Measurements from ENCODE around the gene RAPGEF4. TPM values are rescaled to one million over a fixed set of nuclear protein-coding genes. Genes with fewer than 3 reads are reported as not detected.

Gene RAPGEF4
- total RNA-seq, 1 experiment from 2014 or later, result 0.62 TPM

DNA sequence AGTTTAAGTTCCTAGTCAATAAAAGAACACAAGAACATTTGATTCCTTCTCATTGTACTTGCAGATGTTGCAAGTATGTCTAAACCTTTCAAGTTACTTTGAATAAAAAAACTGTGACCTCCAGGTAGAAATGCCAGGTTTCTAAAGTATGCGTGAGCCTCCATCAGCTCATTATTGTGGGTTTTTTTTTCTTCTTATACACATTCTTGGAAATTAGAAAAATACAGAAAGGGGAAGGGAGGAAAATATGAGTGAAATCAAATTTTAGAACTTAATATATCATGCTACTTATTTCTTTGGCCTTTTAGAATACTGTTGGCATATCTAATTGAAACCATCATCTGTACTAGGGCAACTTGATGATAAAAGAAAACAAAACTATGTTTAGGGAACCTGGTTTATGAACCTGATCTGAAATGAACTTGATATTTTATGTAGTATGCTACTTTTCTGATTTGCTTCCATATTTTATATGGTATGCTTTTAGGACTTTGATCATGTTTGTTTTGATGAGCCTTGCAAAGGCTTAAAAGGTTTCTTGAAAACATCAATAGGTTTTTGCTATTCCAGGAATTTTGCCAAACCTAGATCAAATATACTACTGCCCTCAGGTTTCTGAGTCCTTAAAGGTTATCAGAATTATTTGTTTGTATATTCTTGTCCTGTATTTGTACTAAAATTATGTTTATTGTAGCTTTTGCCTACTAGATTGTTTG, 209.3 kb downstream of the RAPGEF4 start:
- H3K4me3 ChIP-seq (ENCODE audit: low read depth in 2 of 2, low read length in 2 of 2), result no peak overlapping the region
- TF ChIP-seq TCF7L2 (IDR thresholded peaks at IDR 0.05; ENCODE audit: low read depth, low read length) (no peak), SIN3A (IDR thresholded peaks at IDR 0.05; ENCODE audit: borderline replicate concordance, insufficient read depth, low read depth, low read length) (no peak), POLR2AphosphoS5 (IDR thresholded peaks at IDR 0.05; ENCODE audit: low read depth, low read length) (no peak)
- TF ChIP-seq, protein P1, sequence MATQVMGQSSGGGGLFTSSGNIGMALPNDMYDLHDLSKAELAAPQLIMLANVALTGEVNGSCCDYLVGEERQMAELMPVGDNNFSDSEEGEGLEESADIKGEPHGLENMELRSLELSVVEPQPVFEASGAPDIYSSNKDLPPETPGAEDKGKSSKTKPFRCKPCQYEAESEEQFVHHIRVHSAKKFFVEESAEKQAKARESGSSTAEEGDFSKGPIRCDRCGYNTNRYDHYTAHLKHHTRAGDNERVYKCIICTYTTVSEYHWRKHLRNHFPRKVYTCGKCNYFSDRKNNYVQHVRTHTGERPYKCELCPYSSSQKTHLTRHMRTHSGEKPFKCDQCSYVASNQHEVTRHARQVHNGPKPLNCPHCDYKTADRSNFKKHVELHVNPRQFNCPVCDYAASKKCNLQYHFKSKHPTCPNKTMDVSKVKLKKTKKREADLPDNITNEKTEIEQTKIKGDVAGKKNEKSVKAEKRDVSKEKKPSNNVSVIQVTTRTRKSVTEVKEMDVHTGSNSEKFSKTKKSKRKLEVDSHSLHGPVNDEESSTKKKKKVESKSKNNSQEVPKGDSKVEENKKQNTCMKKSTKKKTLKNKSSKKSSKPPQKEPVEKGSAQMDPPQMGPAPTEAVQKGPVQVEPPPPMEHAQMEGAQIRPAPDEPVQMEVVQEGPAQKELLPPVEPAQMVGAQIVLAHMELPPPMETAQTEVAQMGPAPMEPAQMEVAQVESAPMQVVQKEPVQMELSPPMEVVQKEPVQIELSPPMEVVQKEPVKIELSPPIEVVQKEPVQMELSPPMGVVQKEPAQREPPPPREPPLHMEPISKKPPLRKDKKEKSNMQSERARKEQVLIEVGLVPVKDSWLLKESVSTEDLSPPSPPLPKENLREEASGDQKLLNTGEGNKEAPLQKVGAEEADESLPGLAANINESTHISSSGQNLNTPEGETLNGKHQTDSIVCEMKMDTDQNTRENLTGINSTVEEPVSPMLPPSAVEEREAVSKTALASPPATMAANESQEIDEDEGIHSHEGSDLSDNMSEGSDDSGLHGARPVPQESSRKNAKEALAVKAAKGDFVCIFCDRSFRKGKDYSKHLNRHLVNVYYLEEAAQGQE (IDR thresholded peaks at IDR 0.05; ENCODE audit: insufficient read depth in 1 of 2, low read depth in 2 of 2, low read length in 1 of 2), result no peak
- TF ChIP-seq, protein P2, sequence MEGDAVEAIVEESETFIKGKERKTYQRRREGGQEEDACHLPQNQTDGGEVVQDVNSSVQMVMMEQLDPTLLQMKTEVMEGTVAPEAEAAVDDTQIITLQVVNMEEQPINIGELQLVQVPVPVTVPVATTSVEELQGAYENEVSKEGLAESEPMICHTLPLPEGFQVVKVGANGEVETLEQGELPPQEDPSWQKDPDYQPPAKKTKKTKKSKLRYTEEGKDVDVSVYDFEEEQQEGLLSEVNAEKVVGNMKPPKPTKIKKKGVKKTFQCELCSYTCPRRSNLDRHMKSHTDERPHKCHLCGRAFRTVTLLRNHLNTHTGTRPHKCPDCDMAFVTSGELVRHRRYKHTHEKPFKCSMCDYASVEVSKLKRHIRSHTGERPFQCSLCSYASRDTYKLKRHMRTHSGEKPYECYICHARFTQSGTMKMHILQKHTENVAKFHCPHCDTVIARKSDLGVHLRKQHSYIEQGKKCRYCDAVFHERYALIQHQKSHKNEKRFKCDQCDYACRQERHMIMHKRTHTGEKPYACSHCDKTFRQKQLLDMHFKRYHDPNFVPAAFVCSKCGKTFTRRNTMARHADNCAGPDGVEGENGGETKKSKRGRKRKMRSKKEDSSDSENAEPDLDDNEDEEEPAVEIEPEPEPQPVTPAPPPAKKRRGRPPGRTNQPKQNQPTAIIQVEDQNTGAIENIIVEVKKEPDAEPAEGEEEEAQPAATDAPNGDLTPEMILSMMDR (IDR thresholded peaks at IDR 0.05), result no peak
- no peaks in the 10 kb centered on the region for H3K36me3 ChIP-seq (ENCODE audit: control insufficient read depth, insufficient read depth, low read length)
- H3K4me1 ChIP-seq (ENCODE audit: control insufficient read depth, insufficient read depth, low read length), result no peaks in the 10 kb centered on the region
- ChIA-PET CTCF (no interaction called here), POLR2A (no interaction called here)
- DNase-seq (ENCODE audit: low read depth, low spot score), result no peak
- intact Hi-C loops (cut with micrococcal nuclease; ENCODE audit: unreplicated experiment) (no loop called here), in situ Hi-C loops (cut with HindIII; ENCODE audit: low pct_unique_long_range_greater_than_20kb, low sequenced_read_pairs) (no loop called here)
- H3K9me3 ChIP-seq (ENCODE audit: control insufficient read depth, insufficient read depth, low read depth, low read length), result peaks cover 1% of the 10 kb centered on the region; the same call in 1 of the 2 replicates
- H3K27ac ChIP-seq (ENCODE audit: low read length), result no peak overlapping the region
- no peaks in the 10 kb centered on the region for H3K27me3 ChIP-seq (ENCODE audit: control insufficient read depth, insufficient read depth, low read length)
- BruUV-seq (replicated peaks), result no TSS peak
- no peak for ATAC-seq

DNA sequence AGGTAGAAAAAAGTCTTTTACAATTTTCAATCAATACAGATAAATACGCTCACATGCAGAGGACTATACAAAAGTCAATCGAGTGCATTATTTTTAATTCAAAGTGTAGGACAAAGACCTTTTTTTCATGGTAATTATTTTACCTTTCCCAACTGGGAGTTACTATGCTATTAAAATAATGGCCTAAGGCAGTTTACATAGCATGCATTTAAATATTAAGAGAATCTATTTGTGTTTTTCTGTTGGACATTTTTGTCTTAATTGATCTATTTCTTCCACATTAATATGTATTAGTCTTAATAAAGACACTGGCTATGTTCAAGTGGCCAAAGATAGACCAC, 209.8 kb downstream of the RAPGEF4 start:
- in situ Hi-C loops (cut with HindIII; ENCODE audit: low pct_unique_long_range_greater_than_20kb, low sequenced_read_pairs) (no loop called here), intact Hi-C loops (cut with micrococcal nuclease; ENCODE audit: unreplicated experiment) (no loop called here)
- BruUV-seq (replicated peaks), result no TSS peak
- DNase-seq (ENCODE audit: low read depth, low spot score), result no peak
- TF ChIP-seq SIN3A (IDR thresholded peaks at IDR 0.05; ENCODE audit: borderline replicate concordance, insufficient read depth, low read depth, low read length) (no peak), TCF7L2 (IDR thresholded peaks at IDR 0.05; ENCODE audit: low read depth, low read length) (no peak), POLR2AphosphoS5 (IDR thresholded peaks at IDR 0.05; ENCODE audit: low read depth, low read length) (no peak)
- TF ChIP-seq, protein P2 (IDR thresholded peaks at IDR 0.05), result no peak
- TF ChIP-seq, protein P1 (IDR thresholded peaks at IDR 0.05; ENCODE audit: insufficient read depth in 1 of 2, low read depth in 2 of 2, low read length in 1 of 2), result no peak
- no peaks in the 10 kb centered on the region for H3K36me3 ChIP-seq (ENCODE audit: control insufficient read depth, insufficient read depth, low read length)
- no peak overlapping the region for H3K27ac ChIP-seq (ENCODE audit: low read length)
- H3K9me3 ChIP-seq (ENCODE audit: control insufficient read depth, insufficient read depth, low read depth, low read length), result no peaks in the 10 kb centered on the region; the same call in 1 of the 2 replicates
- H3K4me1 ChIP-seq (ENCODE audit: control insufficient read depth, insufficient read depth, low read length), result no peaks in the 10 kb centered on the region
- POLR2A ChIA-PET, result no interaction called here
- no peak for ATAC-seq
- CTCF ChIA-PET, result no interaction called here
- H3K27me3 ChIP-seq (ENCODE audit: control insufficient read depth, insufficient read depth, low read length), result no peaks in the 10 kb centered on the region
- no peak overlapping the region for H3K4me3 ChIP-seq (ENCODE audit: low read depth in 2 of 2, low read length in 2 of 2)

All from Panc1 (cell line).